ENCODE data around the gene CEP104. TPM values are rescaled to one million over a fixed set of nuclear protein-coding genes. Genes with fewer than 3 reads are reported as not detected.

CEP104 gene
- total and polyA plus RNA-seq, 2 donors (not counting 1 experiment from before 2014, with no cell fraction given) = 27.7 to 71.8 TPM

GRCh38 chr1:3898994-3899753 lies 42.2 kb upstream of the CEP104 start:
- peaks cover 4% of the 10 kb centered on the region for H3K9me3 Mint-ChIP-seq (ENCODE audit: insufficient read depth)
- CTCF ChIA-PET = interaction anchor here (0.6 to 0.8 kb wide), 2 partner anchors 42 to 832 kb away, joined by 3 to 4 read pairs; partner anchors contain the start of genes CEP104 and DFFB
- peak overlapping the region; percentile 78 for H3K9ac ChIP-seq (ENCODE audit: low read length)
- ATAC-seq (ENCODE audit: low read depth) (no peak), DNase-seq (no peak)
- H3K4me3 Mint-ChIP-seq = peak overlapping the region; percentile 93
- H3K4me2 ChIP-seq (replicated peaks; ENCODE audit: low read depth, low read length, poor library complexity, severe bottlenecking) = peak overlapping the region; percentile 96
- H2AFZ ChIP-seq (ENCODE audit: insufficient read depth, low read depth, low read length, poor library complexity, severe bottlenecking) = peak overlapping the region; percentile 98
- peaks cover 0 to 18% (median 7%) of the 10 kb centered on the region in 3 donors for H3K9me3 ChIP-seq (ENCODE audit: control extremely low read depth in 1 of 3, control insufficient read depth in 2 of 3, insufficient read depth in 1 of 3, low read length in 2 of 3)
- TF ChIP-seq EZH2 (IDR thresholded peaks at IDR 0.05; ENCODE audit: borderline replicate concordance, insufficient read depth, low read depth, low read length, poor library complexity, severe bottlenecking) = no peak
- TF ChIP-seq, protein P1, sequence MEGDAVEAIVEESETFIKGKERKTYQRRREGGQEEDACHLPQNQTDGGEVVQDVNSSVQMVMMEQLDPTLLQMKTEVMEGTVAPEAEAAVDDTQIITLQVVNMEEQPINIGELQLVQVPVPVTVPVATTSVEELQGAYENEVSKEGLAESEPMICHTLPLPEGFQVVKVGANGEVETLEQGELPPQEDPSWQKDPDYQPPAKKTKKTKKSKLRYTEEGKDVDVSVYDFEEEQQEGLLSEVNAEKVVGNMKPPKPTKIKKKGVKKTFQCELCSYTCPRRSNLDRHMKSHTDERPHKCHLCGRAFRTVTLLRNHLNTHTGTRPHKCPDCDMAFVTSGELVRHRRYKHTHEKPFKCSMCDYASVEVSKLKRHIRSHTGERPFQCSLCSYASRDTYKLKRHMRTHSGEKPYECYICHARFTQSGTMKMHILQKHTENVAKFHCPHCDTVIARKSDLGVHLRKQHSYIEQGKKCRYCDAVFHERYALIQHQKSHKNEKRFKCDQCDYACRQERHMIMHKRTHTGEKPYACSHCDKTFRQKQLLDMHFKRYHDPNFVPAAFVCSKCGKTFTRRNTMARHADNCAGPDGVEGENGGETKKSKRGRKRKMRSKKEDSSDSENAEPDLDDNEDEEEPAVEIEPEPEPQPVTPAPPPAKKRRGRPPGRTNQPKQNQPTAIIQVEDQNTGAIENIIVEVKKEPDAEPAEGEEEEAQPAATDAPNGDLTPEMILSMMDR (IDR thresholded peaks at IDR 0.05) = no peak
- H3K27me3 Mint-ChIP-seq = no peaks in the 10 kb centered on the region
- peaks cover 30% of the 10 kb centered on the region for H3K4me1 Mint-ChIP-seq
- peak overlapping the region in 4 of 5 experiments; percentile 81 to 98 (median 85) for H3K4me3 ChIP-seq (ENCODE audit: control extremely low read depth in 1 of 5, extremely low read depth in 1 of 5, insufficient read depth in 1 of 5, low read depth in 2 of 5, low read length in 4 of 5)
- peaks cover 0 to 6% of the 10 kb centered on the region in 2 experiments for H3K36me3 ChIP-seq (replicated peaks in 1 of 2; ENCODE audit: control extremely low read depth in 1 of 2, control insufficient read depth in 1 of 2, extremely low read depth in 1 of 2, insufficient read depth in 2 of 2, low read length in 1 of 2)
- POLR2A ChIA-PET = interaction anchor here (0.5 to 2.7 kb wide), 2 partner anchors 41 to 145 kb away, joined by 3 to 14 read pairs; partner anchors contain the start of gene DFFB
- intact Hi-C loops (cut with micrococcal nuclease) = no loop called here
- H3K79me2 ChIP-seq (ENCODE audit: control insufficient read depth, insufficient read depth, low read length) = peaks cover 55% of the 10 kb centered on the region
- peak overlapping the region; percentile 84 to 95 for H3K27ac ChIP-seq (ENCODE audit: low read length in 2 of 2)
- H3K27me3 ChIP-seq (replicated peaks in 1 of 4; ENCODE audit: control extremely low read depth in 1 of 4, control insufficient read depth in 3 of 4, insufficient read depth in 4 of 4, low read length in 3 of 4) = no peaks in the 10 kb centered on the region
- peaks cover 10 to 25% of the 10 kb centered on the region in 2 donors for H3K4me1 ChIP-seq (ENCODE audit: control insufficient read depth in 2 of 2, insufficient read depth in 2 of 2, low read length in 2 of 2)
- H3K27ac Mint-ChIP-seq = peak overlapping the region; percentile 61
- WGBS (ENCODE audit: insufficient coverage) = 52% methylated on average over 9 of the region's 10 CpGs
- peaks cover 4% of the 10 kb centered on the region for H4K20me1 ChIP-seq (ENCODE audit: control insufficient read depth, insufficient read depth, low read length, poor library complexity, severe bottlenecking)

DNA sequence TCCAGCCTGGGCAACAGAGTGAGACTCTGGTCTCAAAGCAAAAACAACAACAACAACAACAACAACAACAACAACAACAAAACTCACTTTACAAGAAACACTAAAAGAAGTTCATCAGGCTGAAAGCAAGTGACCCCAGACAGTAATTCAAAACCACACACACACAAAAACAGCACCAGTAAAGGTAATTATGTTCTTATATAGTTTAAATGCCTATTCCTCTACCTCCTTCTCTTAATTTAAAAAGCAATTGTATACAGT lies 41.4 kb upstream of the CEP104 start:
- H3K9ac ChIP-seq (ENCODE audit: low read length) = no peak overlapping the region
- H3K4me2 ChIP-seq (replicated peaks; ENCODE audit: low read depth, low read length, poor library complexity, severe bottlenecking) = no peak overlapping the region
- POLR2A ChIA-PET = no interaction called here

More for the DNA sequence above, 41.4 kb upstream of the CEP104 start:
- Histone ChIP-seq H4K20me1 (ENCODE audit: control insufficient read depth, insufficient read depth, low read length, poor library complexity, severe bottlenecking) (peaks cover 11% of the 10 kb centered on the region), H3K27ac (ENCODE audit: low read length in 2 of 2) (no peak overlapping the region), H3K79me2 (ENCODE audit: control insufficient read depth, insufficient read depth, low read length) (peaks cover 63% of the 10 kb centered on the region), H3K9me3 (ENCODE audit: control extremely low read depth in 1 of 3, control insufficient read depth in 2 of 3, insufficient read depth in 1 of 3, low read length in 2 of 3) (peaks cover 0 to 18% (median 7%) of the 10 kb centered on the region in 3 donors), H3K27me3 (replicated peaks in 1 of 4; ENCODE audit: control extremely low read depth in 1 of 4, control insufficient read depth in 3 of 4, insufficient read depth in 4 of 4, low read length in 3 of 4) (no peaks in the 10 kb centered on the region), H3K4me3 (ENCODE audit: control extremely low read depth in 1 of 5, extremely low read depth in 1 of 5, insufficient read depth in 1 of 5, low read depth in 2 of 5, low read length in 4 of 5) (no peak overlapping the region), H2AFZ (ENCODE audit: insufficient read depth, low read depth, low read length, poor library complexity, severe bottlenecking) (no peak overlapping the region), H3K36me3 (replicated peaks in 1 of 2; ENCODE audit: control extremely low read depth in 1 of 2, control insufficient read depth in 1 of 2, extremely low read depth in 1 of 2, insufficient read depth in 2 of 2, low read length in 1 of 2) (peaks cover 0 to 6% of the 10 kb centered on the region in 2 experiments), H3K4me1 (ENCODE audit: control insufficient read depth in 2 of 2, insufficient read depth in 2 of 2, low read length in 2 of 2) (peaks cover 10 to 25% of the 10 kb centered on the region in 2 donors)
- intact Hi-C loops (cut with micrococcal nuclease) = no loop called here
- Mint-ChIP-seq H3K4me3 (peak overlapping the region; percentile 23), H3K27ac (no peak overlapping the region), H3K9me3 (ENCODE audit: insufficient read depth) (peaks cover 4% of the 10 kb centered on the region), H3K4me1 (peaks cover 30% of the 10 kb centered on the region), H3K27me3 (no peaks in the 10 kb centered on the region)
- DNase-seq = no peak
- CTCF ChIA-PET = no interaction called here
- no peak for TF ChIP-seq EZH2 (IDR thresholded peaks at IDR 0.05; ENCODE audit: borderline replicate concordance, insufficient read depth, low read depth, low read length, poor library complexity, severe bottlenecking)
- TF ChIP-seq, protein P1 (IDR thresholded peaks at IDR 0.05) = no peak
- no peak for ATAC-seq (ENCODE audit: low read depth)
